Hematopoietic multipotent progenitor cell treated with erythropoietin and hydrocortisone succinate and interleukin-3 and kit ligand, for 17 days (in vitro differentiated cells): Measurements from ENCODE around the gene TMEM201.

Source experiments
- DNase-seq: peaks from one replicate; pipeline ENCODE4 v3.0.0-alpha.2; 2015; ENCODE audit warnings: low spot score

The TMEM201 gene

GRCh38 chr1:9600861-9601834, 12.4 kb downstream of the TMEM201 start:
- no peak for DNase-seq

- no peak for DNase-seq
Measured at GRCh38 chr1:9601942-9602793, 13.5 kb downstream of the TMEM201 start.

- no peak for DNase-seq
Measured at GRCh38 chr1:9602794-9603167, 14.1 kb downstream of the TMEM201 start.

GRCh38 chr1:9603307-9603706, 14.6 kb downstream of the TMEM201 start:
- DNase-seq = no peak

GRCh38 chr1:9603766-9604753, 15.3 kb downstream of the TMEM201 start:
- DNase-seq = no peak

- no peak for DNase-seq
Measured at GRCh38 chr1:9604836-9605235, 16.1 kb downstream of the TMEM201 start.

GRCh38 chr1:9605946-9606455, 17.3 kb downstream of the TMEM201 start:
- no peak for DNase-seq

GRCh38 chr1:9606458-9606857, 17.7 kb downstream of the TMEM201 start:
- DNase-seq = no peak

GRCh38 chr1:9606948-9607347, 18.2 kb downstream of the TMEM201 start:
- no peak for DNase-seq

- DNase-seq = no peak
Measured at GRCh38 chr1:9607352-9607751, 18.6 kb downstream of the TMEM201 start.

GRCh38 chr1:9609998-9610397, 21.3 kb downstream of the TMEM201 start:
- no peak for DNase-seq

GRCh38 chr1:9610548-9610947, 21.8 kb downstream of the TMEM201 start:
- DNase-seq = no peak

GRCh38 chr1:9611716-9612115, 23.0 kb downstream of the TMEM201 start:
- DNase-seq = no peak

- no peak for DNase-seq
Measured at GRCh38 chr1:9612162-9612845, 23.6 kb downstream of the TMEM201 start.

- DNase-seq = no peak
Measured at GRCh38 chr1:9612871-9613624, 24.3 kb downstream of the TMEM201 start.

GRCh38 chr1:9613625-9614299, 25.1 kb downstream of the TMEM201 start:
- DNase-seq = no peak

- DNase-seq = peak; percentile 10
Measured at GRCh38 chr1:9615316-9616063, 26.8 kb downstream of the TMEM201 start.

- no peak for DNase-seq
Measured at GRCh38 chr1:9618909-9619679, 30.4 kb downstream of the TMEM201 start.
